ENCODE measurements around the gene MKNK2.

DNA sequence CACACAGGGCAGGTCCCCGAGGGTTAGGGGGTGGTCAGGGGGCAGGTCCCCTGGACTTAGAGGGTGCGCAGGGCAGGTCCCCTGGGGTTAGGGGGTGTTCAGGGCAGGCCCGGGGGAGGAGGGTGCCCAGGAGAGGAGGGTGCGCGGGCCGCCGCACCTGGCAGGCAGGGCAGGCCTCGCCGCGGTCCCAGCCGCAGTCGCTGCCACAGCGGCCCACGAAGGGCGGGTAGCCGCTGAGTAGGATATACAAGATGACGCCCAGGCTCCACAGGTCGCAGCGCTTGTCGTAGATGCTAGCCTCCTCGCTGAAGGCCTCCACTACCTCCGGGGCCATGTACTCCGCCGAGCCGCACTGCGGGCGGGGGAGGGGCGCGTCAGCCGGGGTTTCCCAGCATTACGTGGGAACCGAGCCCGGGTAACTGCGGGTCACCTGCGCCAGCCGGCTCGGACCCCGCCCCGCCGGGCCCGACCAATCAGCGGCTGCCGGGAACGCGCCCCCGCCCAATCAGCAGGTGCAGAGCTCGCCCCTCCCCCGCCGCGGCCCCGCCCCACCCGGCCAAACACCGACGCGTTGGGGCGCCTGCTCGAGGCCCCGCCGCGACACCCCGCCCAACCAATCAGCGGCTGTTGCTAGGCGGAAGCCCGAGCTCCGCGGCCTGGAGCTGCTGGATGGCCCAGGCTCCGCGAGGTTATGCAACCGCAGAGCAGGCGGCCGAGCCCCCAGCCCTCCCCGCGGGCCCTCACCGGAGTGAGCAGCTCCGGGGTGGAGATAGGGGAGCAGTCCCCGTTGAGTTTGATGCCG, 9.2 kb downstream of the MKNK2 start:
- TF ChIP-seq EP300 (conservative IDR thresholded peaks at IDR 0.05; ENCODE audit: poor library complexity, severe bottlenecking) (peak; percentile 67), EZH2 (IDR thresholded peaks at IDR 0.05; ENCODE audit: borderline replicate concordance, insufficient read depth, low read length, poor library complexity, severe bottlenecking) (no peak), RAD21 (conservative IDR thresholded peaks at IDR 0.05) (peak; percentile 19)
- TF ChIP-seq, protein P1, sequence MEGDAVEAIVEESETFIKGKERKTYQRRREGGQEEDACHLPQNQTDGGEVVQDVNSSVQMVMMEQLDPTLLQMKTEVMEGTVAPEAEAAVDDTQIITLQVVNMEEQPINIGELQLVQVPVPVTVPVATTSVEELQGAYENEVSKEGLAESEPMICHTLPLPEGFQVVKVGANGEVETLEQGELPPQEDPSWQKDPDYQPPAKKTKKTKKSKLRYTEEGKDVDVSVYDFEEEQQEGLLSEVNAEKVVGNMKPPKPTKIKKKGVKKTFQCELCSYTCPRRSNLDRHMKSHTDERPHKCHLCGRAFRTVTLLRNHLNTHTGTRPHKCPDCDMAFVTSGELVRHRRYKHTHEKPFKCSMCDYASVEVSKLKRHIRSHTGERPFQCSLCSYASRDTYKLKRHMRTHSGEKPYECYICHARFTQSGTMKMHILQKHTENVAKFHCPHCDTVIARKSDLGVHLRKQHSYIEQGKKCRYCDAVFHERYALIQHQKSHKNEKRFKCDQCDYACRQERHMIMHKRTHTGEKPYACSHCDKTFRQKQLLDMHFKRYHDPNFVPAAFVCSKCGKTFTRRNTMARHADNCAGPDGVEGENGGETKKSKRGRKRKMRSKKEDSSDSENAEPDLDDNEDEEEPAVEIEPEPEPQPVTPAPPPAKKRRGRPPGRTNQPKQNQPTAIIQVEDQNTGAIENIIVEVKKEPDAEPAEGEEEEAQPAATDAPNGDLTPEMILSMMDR (IDR thresholded peaks at IDR 0.05; ENCODE audit: poor library complexity, severe bottlenecking), result no peak
